NCI-H526 treated with DMSO at 0.1 percent for 48 hours (cell line): ENCODE measurements around the gene WDFY3.

Source experiments
- DNase-seq: peaks from one replicate; lab custom pipeline; 2025; lab: John Stamatoyannopoulos, UW

WDFY3 gene

GRCh38 chr4:84912741-84913140 lies 53.7 kb downstream of the WDFY3 start:
- DNase-seq, result no peak

- no peak for DNase-seq
These were observed 57.6 kb downstream of the WDFY3 start for GRCh38 chr4:84908876-84909275.

GRCh38 chr4:84907145-84907544 lies 59.3 kb downstream of the WDFY3 start:
- DNase-seq, result no peak

DNA sequence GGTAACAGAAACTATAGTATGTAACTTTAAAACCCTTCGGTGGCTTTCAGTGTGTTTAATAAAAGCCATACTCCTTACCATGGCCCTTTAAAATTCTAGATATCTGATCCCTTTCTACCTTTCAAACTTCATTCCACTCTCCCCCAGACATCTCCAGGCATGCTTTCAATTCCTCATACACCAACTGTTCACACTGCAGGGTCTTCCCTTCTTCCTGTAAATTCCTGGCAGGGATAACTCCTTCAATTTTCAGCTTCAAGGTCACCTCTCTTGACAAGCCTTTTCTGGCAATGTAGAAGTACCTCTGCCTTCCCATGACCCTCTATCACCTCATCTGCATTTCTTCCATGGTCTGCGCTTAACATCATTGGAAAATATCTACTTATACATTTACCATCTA lies 60.8 kb downstream of the WDFY3 start:
- no peak for DNase-seq

DNA sequence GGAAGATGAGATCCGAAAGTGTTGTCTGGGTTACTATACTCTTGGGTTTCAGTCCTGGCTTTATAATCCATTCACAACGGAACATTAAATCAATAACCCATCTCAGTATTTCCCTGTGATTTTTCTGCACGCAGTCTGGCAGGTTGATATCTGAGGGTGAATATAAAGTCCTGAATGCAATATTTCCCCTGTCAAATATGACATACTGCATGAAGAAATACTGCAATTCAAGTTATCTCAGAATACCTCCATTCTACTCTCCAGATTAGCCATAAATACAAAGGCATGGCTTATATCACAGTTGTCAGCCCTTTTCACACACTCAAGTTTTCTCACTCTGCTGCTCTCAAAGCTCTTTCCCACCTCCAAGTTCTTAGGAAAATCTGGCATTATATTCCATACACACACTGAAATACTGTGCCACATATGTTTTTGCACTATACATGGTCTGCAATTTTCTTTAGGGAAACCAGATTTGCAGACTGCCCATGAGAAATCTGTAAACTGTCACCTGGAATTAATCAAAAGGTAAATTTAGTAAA lies 64.7 kb downstream of the WDFY3 start:
- no peak for DNase-seq

GRCh38 chr4:84901173-84901572 lies 65.3 kb downstream of the WDFY3 start:
- DNase-seq, result no peak

DNA sequence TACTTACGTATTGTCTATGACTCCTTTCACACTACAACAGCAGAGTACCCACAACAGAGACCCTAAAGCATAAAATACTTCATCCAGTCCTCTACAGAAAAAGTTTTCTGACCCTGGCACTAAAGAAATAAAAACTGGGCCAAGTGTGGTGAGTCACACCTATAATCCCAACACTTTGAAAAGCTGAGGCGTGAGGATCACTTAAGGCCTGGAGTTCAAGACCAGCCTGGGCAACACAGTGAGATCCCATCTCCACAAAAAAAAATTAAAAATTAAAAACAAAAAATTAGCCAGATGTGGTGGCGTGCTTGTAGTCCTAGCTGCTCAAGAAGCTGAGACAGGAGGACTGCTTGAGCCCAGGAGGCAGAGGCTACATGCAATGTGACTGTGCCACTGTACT lies 66.9 kb downstream of the WDFY3 start:
- DNase-seq, result no peak

GRCh38 chr4:84897516-84897915 lies 69.0 kb downstream of the WDFY3 start:
- DNase-seq, result no peak

- DNase-seq, result no peak
These were observed 71.2 kb downstream of the WDFY3 start for GRCh38 chr4:84895283-84895682.

- no peak for DNase-seq
These were observed 71.9 kb downstream of the WDFY3 start for GRCh38 chr4:84894621-84895020.

DNA sequence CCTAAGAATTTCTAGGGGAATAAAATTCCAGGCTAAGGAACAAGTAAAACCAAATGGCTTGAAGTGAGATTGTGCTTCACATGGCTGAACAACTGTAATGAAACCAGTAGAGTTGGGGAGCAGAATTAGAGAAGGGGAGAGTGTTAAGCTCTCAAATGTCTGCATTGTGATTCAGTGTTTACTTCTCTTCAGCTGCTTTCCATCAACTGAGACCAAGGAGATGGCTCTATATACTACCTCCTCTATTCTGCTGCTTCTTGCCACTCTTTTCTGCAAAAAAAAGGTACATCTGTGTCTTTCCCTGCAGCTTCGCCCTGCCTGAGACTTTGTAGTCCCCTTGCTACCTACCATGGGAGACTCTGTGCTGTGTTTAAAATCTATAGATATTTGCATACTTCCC lies 73.5 kb downstream of the WDFY3 start:
- no peak for DNase-seq

- no peak for DNase-seq
These were observed 78.7 kb downstream of the WDFY3 start for GRCh38 chr4:84887824-84888223.

- DNase-seq, result no peak
These were observed 86.8 kb downstream of the WDFY3 start for GRCh38 chr4:84879651-84880200.

DNA sequence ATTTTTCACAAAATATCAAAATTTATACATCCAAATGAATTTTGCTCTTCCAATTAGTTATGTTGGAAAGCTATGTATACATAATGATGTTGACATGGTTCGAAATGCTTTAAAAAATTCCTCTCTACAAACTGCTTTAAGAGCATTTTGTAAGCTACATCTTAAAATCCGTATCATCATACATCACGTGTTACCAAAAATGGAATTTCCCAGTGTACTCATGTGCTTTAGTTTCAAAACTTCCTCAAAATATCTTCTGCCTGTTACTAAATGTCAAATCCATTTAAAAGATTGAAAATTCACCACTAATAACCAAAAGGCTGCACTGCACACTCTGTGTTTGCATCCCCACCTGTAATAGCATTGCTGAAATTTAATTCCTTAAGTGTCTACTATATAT lies 87.9 kb downstream of the WDFY3 start:
- DNase-seq, result no peak

DNA sequence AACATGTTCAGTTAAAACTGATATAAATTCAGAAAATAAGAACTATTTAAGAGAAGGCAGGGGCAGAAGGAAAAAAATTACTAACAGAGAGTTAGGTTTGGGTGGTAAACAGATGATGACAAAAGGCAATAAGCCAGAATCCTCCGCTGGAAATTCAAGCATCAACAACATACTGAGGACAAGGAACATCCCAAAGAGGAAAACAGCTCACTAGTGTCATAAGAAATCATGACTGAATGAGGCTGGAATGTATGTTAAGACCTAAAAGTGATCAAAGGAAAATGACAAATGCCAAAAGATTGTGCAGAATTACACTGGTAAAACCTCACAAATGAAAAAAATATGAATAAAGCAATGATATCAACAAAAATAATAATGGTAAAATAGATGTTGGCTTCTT lies 88.4 kb downstream of the WDFY3 start:
- no peak for DNase-seq

DNA sequence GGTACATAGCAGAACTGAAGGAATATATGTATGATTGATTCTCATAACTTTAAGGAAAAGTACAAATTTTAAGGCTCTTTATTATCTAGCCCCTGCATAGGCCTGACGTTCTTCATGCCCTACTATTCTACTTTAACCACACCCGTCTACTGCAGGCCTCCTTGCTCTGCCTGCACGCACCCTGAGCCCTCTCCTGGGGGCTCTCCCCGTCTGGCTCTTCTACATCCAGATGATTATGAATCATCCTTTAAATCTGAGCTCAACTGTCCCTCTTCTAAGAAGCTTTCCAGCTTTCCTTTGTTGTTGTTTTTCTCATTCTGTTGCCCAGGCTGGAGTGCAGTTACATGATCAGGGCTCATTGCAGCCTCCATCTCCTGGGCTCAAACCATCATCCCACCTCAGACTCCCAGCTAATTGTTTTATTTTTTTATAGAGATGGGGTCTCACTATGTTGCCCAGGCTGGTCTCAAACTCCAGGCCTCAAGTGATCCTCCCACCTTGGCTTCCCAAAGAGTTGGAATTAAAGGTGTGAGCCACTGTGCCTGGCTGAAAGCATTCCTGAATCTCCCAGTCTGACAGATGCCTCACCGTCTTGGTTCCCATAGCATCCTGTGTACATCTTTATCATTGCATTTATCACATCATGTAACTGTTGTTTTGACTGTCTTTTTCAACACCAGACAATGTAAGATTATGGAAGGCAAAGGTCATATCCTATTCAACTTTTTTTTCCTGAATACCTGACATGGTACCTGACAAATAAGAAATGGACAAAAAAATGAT lies 89.2 kb downstream of the WDFY3 start:
- DNase-seq, result no peak

DNA sequence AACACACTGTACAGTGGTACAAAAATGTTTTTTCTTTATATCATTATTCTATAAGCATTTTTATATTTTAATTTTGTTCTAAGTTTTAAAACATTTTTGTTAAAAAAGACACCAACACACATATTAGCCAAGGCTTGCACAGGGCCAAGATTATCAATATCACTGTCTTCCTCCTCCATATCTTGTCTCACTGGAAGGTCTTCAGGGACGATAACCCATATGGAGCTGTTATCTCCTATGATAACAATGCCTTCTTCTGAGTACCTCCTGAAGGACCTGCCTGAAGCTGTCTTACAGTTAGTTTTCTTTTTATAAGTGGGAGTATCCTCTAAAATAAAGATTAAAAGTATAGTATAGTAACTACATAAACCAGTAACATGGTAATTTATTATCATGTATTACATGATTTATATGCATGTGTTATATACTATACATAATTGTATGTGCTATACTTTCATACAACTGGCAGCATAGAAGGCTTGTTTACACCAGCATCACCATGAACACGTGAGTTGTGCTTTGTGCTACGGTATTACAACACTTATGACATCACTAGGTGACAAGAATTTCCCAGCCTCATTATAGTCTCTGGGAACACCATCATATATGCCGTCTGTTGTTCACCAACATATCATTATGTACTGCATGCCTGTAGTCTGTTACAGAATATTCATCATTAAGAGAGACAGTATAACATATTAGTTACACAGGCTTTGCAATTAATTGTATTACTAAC lies 90.7 kb downstream of the WDFY3 start:
- no peak for DNase-seq

GRCh38 chr4:84874619-84875018 lies 91.9 kb downstream of the WDFY3 start:
- no peak for DNase-seq

DNA sequence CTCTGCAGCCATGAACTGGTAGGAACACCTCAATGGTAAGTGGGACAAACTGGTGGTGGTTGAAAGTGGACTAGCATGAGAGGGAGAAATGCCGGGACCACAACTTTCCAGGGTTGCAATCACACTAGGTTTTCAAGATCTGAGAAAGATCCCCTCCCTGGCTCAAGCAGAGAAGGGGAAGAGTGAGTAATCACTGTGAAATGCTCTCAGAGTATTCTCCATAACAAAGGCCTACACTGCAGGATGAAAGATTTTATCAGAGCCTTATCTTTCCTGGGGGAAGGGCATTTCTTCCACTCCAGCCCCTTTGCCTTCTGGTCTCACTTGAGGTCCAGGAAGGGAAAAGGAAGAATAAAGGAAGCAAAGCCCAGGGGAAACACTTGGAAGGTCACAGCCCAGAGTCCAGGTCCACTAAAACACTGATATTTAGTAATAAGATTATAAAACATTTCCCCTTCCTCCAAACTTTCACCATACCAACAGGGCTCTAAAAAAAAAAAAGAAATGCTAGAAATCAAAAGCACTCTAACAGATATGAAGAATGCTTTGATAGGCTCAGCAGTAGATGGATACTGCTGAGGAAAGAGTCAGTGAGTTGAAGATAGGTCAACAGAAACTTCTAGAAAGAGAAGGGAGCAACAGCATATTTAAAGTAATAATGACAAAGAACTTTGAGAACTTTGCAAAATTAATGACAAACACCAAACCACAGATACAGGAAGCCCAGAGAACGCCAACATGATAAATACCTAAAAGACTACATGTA lies 95.9 kb downstream of the WDFY3 start:
- no peak for DNase-seq

GRCh38 chr4:84866295-84866694 lies 100.2 kb downstream of the WDFY3 start:
- no peak for DNase-seq

- DNase-seq, result no peak
These were observed 100.9 kb downstream of the WDFY3 start for GRCh38 chr4:84865600-84865999.

- DNase-seq, result no peak
These were observed 104.4 kb downstream of the WDFY3 start for GRCh38 chr4:84862064-84862463.
